GM12891 (cell line): Measurements from ENCODE around the gene ZNF397.
A peak's percentile ranks its signal among the peaks of the same experiment; 100 is the strongest.

Experiments used
- DNase-seq: peaks from one replicate; pipeline ENCODE4 v3.0.0; 2011; ENCODE audit warnings: low spot score; ENCODE audit not compliant: insufficient read length
- FAIRE-seq: peaks from 2 replicates; lab custom pipeline; 2011; peaks lifted over from hg19 to GRCh38; lab: Jason Lieb, UNC
- PAX5 ChIP-seq: IDR thresholded peaks from 2 replicates; pipeline ENCODE4 v1.6.1; 2011; ENCODE audit warnings: low read length, moderate library complexity, mild to moderate bottlenecking; ENCODE audit not compliant: insufficient read depth, severe bottlenecking
- POLR2A ChIP-seq: IDR thresholded peaks from 2 replicates; pipeline ENCODE4 v1.6.1; 2011; ENCODE audit warnings: low read depth, low read length, control low read depth
- POLR2AphosphoS5 ChIP-seq: IDR thresholded peaks from 2 replicates; pipeline ENCODE4 v1.6.1; 2011; ENCODE audit warnings: low read depth, low read length, control low read depth
- POU2F2 ChIP-seq: IDR thresholded peaks from 2 replicates; pipeline ENCODE4 v1.6.1; 2011; ENCODE audit warnings: low read depth, mild to moderate bottlenecking, control low read depth, low read length, moderate library complexity
- SPI1 ChIP-seq: IDR thresholded peaks from 2 replicates; pipeline ENCODE4 v1.6.1; 2011; ENCODE audit warnings: low read depth, low read length, control low read depth
- TAF1 ChIP-seq: IDR thresholded peaks from 2 replicates; pipeline ENCODE4 v1.6.1; 2011; ENCODE audit warnings: low read depth, low read length, control low read depth

ZNF397 gene

DNA sequence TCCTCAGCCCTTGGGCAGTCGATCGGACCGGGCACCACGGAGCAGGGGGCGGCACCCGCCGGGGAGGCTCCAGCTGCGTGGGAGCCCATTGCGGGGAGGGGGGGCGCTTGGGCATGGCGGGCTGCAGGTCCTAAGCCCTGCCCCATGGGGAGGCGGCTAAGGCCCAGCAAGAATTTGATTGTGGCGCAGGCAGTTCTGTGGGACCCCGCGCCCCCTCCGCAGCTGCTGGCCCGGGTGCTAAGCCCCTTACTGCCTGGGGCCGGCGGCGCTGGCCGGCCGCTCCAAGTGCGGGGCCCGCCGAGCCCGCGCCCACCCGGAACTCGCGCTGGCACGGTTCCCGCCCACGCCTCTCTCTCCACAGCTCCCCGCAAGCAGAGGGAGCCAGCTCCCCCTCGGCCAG lies 30.8 kb downstream of the ZNF397 start:
- TF ChIP-seq POLR2AphosphoS5, result no peak
- no peak for TF ChIP-seq TAF1
- no peak for TF ChIP-seq POU2F2
- no peak for TF ChIP-seq SPI1
- TF ChIP-seq POLR2A, result no peak
- TF ChIP-seq PAX5, result no peak
- no peak for DNase-seq
- no peak for FAIRE-seq

DNA sequence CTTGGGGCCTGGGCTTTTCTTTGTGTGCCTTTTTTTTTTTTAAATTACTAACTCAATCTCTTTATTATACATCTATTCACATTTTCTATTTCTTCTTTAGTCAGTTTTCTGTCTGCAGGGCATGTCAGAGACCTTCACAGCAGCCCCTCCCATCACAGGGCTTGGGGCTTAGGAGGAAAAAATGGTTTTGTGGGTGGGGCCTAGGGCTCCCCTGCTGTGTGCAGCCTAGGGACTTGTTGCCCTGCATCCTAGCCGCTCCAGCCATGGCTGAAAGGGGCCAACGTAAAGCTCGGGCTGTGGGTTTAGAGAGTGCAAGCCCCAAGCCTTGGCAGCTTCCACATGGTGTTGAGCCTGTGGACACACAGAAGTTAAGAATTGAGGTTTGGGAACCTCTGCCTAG lies 35.4 kb downstream of the ZNF397 start:
- no peak for DNase-seq
- FAIRE-seq, result no peak
- TF ChIP-seq POU2F2, result no peak
- TF ChIP-seq TAF1, result no peak
- no peak for TF ChIP-seq SPI1
- TF ChIP-seq POLR2A, result no peak
- no peak for TF ChIP-seq PAX5
- no peak for TF ChIP-seq POLR2AphosphoS5

DNA sequence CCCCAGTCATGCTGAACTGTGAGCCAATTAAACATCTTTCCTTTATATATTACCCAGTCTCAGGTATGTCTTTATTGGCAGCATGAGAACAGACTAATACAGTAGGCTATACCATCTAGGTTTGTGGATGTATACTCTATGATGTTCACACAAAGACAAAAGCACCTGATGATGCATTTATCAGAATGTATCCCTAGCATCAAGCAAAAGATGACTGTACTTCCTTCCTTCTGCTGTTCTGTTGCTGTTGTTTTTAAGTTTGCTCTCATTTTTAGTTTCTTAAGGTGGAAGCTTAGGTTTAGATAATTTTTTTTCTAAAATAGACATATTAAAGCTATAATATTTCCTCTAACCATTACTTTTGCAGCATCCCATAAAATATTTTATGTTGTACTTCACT lies 36.8 kb downstream of the ZNF397 start:
- DNase-seq (no peak), FAIRE-seq (no peak)

DNA sequence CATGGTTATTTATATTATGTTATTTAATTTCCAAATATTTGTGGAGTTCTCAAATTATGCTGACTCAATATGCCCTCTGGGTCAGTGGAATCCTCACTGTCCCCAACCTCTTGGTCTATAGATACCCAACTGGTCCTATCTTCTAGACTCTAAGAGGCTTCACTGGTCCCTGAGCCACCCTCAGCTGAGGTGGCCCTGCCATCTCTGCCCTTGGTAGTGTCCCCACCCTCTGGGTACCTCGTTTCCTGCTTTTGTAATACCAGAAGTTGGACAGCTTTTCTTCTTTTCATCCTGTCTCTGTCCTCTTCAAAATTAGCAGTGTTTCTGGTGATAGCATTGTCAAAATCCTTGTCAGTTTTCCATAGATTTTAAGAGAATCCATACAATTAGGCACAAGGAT lies 37.3 kb downstream of the ZNF397 start:
- TF ChIP-seq POLR2A, result no peak
- no peak for TF ChIP-seq POU2F2
- TF ChIP-seq POLR2AphosphoS5, result no peak
- TF ChIP-seq PAX5, result no peak
- no peak for TF ChIP-seq TAF1
- TF ChIP-seq SPI1, result no peak
- DNase-seq, result no peak
- FAIRE-seq, result no peak

More for the DNA sequence above, 36.8 kb downstream of the ZNF397 start:
- TF ChIP-seq TAF1 (no peak), POLR2AphosphoS5 (no peak), POU2F2 (no peak), POLR2A (no peak), SPI1 (no peak), PAX5 (no peak)

DNA sequence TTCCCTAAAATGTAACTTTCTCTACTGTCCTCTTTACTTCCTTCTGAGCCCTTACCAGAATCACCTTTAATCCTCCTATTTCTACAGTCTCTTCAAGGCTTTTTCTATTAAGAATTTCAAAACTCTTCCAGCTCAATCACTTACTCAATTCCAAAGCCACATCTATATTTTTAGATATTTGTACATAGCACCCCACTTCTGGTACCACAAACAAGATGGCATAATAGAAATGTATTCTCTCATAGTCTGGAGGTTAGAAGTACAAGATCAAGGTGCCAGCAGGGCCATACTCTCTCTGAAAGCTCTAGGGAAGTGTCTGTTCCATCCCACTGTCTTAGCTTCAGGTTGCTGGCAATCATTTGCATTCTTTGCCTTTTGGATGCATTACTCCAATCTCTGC lies 38.1 kb downstream of the ZNF397 start:
- TF ChIP-seq SPI1 (no peak), POU2F2 (no peak), POLR2AphosphoS5 (no peak), POLR2A (no peak), PAX5 (no peak), TAF1 (no peak)
- DNase-seq, result no peak
- FAIRE-seq, result no peak

DNA sequence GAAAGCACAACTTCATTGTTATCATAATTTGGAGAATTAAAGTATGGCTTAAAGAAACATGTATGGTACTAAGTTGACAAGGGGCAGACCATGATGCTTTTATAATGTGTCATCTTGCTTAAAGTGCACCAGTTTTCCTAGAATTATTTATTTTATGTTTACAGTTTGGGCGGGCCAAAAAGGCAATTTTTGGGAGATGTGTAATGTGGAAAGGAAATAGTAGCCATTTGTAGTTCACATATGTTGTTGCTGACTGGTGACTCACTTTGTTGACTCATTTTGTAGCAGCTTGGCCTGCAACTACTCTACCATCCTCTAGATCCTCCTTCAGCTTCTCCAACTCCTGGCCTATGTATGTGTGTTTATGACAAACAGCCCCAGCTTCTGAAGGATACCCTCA lies 41.5 kb downstream of the ZNF397 start:
- FAIRE-seq (no peak), DNase-seq (no peak)
- TF ChIP-seq POU2F2 (no peak), PAX5 (no peak), SPI1 (no peak), TAF1 (no peak)

DNA sequence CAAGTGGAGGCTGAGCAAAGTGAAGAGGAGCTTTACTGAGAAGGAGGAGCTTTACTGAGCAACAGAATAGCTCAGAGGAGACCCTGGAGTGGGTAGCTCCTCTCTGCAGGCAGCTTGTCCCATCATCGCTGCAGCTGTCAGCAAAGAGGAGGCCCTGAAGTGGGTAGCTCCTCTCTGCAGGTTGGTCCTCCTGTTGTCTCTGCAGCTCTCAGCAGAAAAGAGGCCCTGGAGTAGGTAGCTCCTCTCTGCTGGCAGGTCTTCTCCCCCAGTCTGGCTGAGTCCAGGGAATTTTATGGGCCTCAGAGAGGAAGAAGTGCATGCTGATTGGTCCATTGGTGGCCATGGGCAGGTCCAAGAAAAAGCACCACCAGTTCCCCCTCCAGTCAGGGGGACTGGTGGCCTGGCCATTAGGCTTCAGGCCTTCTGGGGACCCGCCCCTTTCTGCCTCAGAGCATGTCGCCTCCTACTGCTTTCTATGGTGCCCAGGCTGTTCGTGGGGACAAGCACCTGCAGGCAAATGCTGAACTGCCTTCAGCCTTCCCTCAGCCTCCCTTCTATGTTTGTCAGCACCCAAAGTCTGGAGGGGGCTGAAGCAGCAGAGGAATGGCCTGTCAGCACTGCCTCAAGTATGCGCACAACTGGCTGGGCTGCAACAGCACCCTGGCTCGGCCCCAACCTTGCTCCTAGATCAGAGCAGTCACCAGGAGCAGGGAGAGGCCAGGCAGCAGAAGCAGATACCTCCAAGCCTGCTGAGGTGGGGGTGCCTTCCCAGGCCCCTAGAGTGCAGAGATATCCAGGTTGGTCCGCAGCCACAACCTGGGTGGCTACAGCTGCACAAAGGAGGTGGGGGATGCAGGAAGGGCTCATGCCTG lies 43.3 kb downstream of the ZNF397 start:
- DNase-seq (no peak), FAIRE-seq (no peak)
- TF ChIP-seq PAX5 (no peak), POU2F2 (no peak), POLR2AphosphoS5 (no peak), SPI1 (no peak), TAF1 (no peak), POLR2A (no peak)

DNA sequence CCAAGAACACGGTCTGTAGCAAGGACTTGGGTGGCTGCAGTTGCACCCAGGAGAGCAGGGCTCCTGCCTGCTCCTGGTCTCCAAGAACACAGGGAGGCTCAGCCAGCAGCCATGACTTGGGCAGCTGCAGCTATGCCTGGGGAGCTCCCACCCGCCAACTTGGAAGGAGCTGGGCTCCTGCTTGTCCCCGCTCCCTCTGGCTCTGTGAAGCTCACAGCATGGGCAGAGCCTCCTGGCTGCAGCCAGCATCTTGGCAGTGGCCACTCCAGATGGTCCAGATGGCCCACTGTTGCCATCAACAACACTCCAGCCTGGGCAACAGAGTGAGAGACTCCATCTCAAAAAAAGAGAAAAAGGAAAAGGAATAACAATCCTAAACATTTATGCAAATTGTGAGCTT lies 44.0 kb downstream of the ZNF397 start:
- FAIRE-seq (no peak), DNase-seq (no peak)
- TF ChIP-seq POLR2A (no peak), POU2F2 (no peak), SPI1 (no peak), TAF1 (no peak), PAX5 (no peak)

DNA sequence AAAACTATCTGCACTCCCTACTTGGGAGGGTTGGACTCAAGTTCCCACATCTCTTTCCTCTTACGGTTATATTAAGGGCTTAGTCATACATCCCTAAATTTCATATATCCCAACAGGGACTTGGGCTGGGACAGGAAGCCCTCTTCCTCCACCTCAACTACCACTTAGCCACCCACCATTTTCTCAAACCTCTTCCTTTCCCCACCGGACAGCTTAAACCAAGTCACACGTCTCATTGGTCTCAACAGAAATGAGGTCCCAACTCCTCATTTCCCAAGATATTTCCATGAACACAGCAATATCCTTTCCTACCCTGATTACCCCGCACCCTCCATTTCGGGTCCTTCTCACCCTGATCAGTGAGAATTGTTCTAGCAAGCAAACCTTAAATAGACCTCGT lies 48.5 kb downstream of the ZNF397 start:
- FAIRE-seq, result peak; percentile 69
- no peak for DNase-seq
- TF ChIP-seq PAX5 (no peak), SPI1 (no peak), TAF1 (no peak), POLR2A (no peak), POU2F2 (no peak), POLR2AphosphoS5 (no peak)

DNA sequence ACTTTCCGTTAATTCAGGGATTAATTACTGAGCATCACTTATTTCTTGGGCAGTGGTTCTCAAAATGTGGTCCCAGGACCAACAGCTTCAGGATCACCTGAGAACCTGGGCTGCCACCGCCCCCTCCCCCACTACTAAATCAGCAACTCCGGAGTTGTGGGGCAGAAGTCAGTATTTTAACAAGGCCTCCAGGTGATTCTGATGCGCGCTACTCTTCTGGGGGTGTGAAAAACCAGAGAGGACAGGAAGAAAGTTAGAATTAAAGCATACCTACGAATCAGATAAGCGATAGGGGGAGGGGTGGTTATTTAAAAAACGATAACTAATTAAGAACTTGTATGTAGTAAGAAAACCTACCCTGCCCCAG lies 48.9 kb downstream of the ZNF397 start:
- TF ChIP-seq POLR2AphosphoS5 (no peak), POU2F2 (no peak), SPI1 (no peak), TAF1 (no peak), PAX5 (no peak)
- no peak for FAIRE-seq
- no peak for DNase-seq
